Measurements from ENCODE around the gene SCAF1.
"Not testable (repeated sequence)": the region's sequence is repeated elsewhere in the genome, so short reads cannot be mapped to it uniquely, and the experiment has no call there.

Gene SCAF1

DNA sequence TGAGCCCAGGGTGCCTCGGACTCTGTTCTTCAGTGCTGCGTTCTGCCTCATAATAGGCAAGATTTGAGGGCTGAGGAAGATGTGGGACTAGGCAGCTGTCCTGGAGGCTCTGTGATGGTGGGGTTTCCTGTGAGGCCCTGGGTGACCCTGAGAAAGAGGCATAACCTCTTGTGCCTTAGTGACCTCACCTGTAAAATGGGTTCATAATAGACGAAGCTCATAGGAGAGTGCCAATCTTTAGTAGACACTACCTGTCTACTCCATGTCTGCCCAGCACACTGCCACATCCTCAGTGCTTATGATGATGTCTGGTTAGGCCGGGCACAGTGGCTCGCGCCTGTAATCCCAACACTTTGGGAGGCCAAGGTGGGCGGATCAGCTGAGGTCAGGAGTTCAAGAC, 25.5 kb upstream of the SCAF1 start:
- FAIRE-seq (no peak), DNase-seq (ENCODE audit: insufficient read length, low spot score) (no peak)
- TF ChIP-seq, protein P1, sequence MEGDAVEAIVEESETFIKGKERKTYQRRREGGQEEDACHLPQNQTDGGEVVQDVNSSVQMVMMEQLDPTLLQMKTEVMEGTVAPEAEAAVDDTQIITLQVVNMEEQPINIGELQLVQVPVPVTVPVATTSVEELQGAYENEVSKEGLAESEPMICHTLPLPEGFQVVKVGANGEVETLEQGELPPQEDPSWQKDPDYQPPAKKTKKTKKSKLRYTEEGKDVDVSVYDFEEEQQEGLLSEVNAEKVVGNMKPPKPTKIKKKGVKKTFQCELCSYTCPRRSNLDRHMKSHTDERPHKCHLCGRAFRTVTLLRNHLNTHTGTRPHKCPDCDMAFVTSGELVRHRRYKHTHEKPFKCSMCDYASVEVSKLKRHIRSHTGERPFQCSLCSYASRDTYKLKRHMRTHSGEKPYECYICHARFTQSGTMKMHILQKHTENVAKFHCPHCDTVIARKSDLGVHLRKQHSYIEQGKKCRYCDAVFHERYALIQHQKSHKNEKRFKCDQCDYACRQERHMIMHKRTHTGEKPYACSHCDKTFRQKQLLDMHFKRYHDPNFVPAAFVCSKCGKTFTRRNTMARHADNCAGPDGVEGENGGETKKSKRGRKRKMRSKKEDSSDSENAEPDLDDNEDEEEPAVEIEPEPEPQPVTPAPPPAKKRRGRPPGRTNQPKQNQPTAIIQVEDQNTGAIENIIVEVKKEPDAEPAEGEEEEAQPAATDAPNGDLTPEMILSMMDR (IDR thresholded peaks at IDR 0.05; ENCODE audit: insufficient read depth, missing control alignments) = no peak

DNA sequence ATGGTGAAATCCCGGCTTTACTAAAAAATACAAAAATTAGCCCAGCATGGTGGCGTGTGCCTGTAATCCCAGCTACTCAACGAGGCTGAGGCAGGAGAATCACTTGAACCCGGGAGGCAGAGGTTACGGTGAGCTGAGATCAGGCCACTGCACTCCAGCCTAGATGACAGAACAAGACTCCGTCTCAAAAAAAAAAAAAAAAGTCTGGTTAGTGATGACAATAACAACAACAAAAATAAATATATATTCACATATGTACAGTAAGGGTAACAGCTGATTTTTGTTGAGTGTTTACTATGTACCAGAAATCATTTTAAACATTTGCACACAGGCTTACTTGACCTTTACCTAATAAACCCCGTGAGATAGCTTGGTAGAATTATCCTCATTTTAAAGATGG, 25.1 kb upstream of the SCAF1 start:
- no peak for DNase-seq (ENCODE audit: insufficient read length, low spot score)
- FAIRE-seq = no peak
- TF ChIP-seq, protein P1 (IDR thresholded peaks at IDR 0.05; ENCODE audit: insufficient read depth, missing control alignments) = no peak

DNA sequence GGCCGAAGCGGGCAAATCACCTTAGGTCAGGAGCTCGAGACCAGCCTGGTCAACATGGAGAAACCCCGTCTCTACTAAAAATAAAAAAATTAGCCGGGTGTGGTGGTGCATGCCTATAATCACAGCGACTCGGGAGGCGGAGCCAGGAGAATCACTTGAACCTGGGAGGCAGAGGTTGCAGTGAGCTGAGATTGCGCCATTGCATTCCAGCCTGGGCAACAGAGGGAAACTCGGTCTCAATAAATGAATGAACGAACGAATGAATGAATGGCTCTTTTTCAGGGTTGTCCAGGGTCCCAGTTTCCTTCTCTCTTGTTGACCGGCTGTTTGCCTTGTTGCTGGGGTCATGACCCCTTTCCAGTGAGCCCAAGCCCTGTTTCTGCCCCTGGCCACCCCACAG, 24.1 kb upstream of the SCAF1 start:
- not testable (repeated sequence) for DNase-seq (ENCODE audit: insufficient read length, low spot score); FAIRE-seq

DNA sequence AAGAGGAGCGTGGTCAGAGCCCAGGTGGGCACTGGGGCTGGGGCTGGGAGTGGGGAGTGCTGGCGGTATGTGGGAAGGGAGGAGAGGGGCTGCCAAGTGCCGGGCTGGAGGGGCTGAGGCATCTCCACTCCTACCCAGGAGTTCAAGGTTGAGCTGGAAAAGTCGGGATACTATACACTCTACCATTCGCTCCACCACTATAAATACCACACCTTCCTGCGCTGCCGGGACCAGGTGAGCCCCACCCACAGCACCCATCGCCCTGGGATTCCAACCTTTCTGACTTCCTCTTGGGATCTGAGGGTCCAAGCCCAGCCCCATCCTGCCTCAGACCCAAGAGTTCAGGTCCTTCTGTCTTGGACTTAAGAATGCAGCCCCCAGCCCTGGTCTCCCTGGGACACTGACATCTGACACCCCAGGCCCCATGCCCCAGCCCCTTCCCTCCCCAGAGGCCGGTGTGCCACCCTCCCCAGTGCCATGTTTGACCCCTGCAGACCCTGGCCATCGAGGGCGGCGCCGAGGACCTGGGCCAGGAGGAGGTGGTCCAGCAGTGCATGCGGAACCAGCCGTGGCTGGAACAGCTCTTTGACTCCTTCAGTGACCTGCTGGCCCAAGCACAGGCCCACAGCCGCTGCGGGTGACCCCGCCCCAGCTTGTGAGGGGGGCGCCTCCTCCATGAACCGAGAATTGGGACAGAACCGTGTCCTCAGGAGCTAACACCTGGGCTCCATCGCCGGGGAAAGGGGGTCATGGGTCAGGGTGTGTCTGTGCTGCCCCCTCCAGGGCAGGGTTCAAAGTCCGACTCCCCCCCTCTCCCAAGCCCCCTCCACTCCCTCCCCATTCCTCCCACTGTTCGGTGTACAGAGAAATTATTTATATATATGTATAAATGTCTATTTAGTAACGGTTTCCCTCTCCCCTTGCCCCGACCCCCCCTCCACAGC, 16.8 kb upstream of the SCAF1 start:
- FAIRE-seq (no peak), DNase-seq (ENCODE audit: insufficient read length, low spot score) (no peak)
- TF ChIP-seq, protein P1 (IDR thresholded peaks at IDR 0.05; ENCODE audit: insufficient read depth, missing control alignments) = no peak

DNA sequence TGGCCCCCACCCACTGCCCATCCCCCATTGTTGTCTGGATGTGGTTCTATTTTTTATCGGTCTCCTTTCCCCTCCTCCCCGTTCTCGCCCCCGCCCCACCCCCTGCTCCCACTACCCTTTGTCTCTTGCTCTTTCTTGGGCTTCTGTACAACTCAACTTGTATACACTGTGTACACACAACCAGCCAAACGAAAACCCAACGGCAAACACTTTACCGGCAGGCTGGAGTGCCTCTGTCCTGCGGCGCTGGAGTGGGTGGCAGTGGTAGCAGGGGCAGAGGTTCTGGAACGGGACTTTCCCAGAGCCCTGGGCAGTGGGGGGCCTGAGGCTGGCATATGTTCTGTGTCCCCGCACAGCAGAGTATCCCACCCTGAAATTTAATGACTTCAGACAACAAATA, 15.8 kb upstream of the SCAF1 start:
- DNase-seq (ENCODE audit: insufficient read length, low spot score) (no peak), FAIRE-seq (no peak)
- TF ChIP-seq, protein P1 (IDR thresholded peaks at IDR 0.05; ENCODE audit: insufficient read depth, missing control alignments) = no peak

DNA sequence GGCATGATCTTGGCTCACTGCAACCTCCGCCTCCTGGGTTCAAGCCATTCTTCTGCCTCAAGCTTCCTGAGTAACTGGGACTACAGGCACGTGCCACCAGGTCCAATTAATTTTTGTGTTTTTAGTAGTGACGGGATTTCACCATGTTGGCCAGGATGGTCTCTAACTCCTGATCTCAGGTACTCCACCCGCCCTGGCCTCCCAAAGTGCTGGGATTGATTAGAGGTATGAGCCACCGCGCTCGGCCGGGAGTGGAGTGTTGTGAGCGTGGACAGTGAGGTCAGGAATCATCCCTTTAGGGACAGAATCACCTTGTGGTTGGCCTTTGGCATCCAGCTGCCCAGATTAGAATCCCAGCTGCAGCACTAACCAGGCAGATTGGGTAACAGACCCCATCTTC, 12.3 kb upstream of the SCAF1 start:
- FAIRE-seq (no peak), DNase-seq (ENCODE audit: insufficient read length, low spot score) (no peak)
- TF ChIP-seq, protein P1 (IDR thresholded peaks at IDR 0.05; ENCODE audit: insufficient read depth, missing control alignments) = no peak

DNA sequence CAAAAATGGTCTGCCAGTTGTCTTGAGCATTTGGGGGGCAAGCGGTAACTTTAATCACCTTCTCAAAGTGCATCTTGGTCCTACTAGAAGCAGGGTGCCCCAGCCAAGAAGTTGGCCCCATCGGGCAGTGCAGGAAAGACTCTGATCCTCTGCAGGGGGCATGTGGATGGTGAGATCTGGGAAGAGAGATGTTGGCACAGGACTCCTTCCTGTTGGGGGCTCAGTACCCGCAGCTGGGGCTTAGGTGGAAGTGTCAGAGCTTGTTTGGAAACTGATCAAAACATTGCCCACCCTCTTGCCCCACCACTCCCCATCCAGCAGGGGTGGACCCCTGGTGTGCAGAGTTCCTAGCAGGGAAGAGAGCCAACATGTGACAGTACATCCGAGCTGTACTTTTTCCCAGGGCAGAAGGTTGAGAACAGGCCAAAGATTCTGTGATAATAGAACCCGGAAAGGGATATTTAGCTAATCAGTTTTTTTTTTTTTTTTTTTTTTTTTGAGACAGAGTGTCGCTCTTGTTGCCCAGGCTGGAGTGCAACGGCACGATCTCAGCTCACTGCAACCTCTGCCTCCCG, 10.9 kb upstream of the SCAF1 start:
- FAIRE-seq (no peak), DNase-seq (ENCODE audit: insufficient read length, low spot score) (peak; percentile 14)

More for the DNA sequence above, 10.9 kb upstream of the SCAF1 start:
- TF ChIP-seq, protein P1 (IDR thresholded peaks at IDR 0.05; ENCODE audit: insufficient read depth, missing control alignments) = no peak

Measured in D721Med (cell line).